Activated T-cell treated with anti-CD3 and anti-CD28 coated beads, Interleukin-2, amount 50 U/mL, for 48 hours (primary cell): ENCODE data around the gene CNDP1.
"Not testable (repeated sequence)": the region's sequence is repeated elsewhere in the genome, so short reads cannot be mapped to it uniquely, and the experiment has no call there.

Source experiments
- DNase-seq, 2 experiments: peaks; one replicate each; pipeline ENCODE4 v3.0.0-alpha.2; 2020

CNDP1 gene

DNA sequence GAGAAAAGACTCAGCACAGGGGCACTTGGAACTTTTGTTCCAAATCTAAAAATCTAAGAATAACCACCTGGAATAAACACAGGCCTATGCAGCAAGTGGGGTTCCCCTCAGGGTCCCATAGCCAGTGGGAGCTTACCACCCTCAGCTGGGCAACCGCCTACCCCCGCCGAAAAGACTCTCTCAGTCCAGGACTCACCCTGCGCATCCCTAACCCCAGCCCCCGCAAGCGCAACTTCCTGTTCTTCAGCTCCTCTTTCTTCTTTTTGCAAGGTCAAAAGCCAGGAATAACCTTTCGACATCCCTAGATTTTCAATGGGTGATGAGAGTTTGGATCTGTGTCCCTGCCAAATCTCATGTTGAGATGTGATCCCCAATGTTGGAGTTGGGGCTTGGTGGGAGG is 13.6 kb downstream of the CNDP1 start:
- no peak for DNase-seq

GRCh38 chr18:74549591-74550104 is 15.3 kb downstream of the CNDP1 start:
- DNase-seq = no peak

DNA sequence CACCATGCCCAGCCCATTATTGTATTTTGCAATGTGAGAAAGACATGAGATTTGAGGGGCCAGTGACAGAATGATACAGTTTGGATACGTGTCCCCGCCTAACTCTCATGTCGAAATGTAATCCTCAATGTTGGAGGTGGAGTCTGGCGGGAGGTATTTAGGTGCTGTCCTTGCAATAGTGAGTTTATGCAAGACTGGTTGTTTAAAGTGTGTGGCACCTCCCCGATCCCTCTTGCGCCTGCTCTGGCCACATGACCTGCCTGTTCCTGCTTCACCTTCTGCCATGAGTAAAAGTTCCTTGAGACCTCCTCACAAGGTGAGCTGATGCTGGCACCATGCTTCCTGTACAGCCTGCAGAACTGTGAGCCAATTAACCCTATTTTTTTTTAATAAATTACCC is 16.6 kb downstream of the CNDP1 start:
- no peak for DNase-seq

- no peak for DNase-seq
Measured at GRCh38 chr18:74551452-74551851, 17.2 kb downstream of the CNDP1 start.

- DNase-seq = peak; percentile 80 to 84
Measured at GRCh38 chr18:74551936-74552555, 17.7 kb downstream of the CNDP1 start.

DNA sequence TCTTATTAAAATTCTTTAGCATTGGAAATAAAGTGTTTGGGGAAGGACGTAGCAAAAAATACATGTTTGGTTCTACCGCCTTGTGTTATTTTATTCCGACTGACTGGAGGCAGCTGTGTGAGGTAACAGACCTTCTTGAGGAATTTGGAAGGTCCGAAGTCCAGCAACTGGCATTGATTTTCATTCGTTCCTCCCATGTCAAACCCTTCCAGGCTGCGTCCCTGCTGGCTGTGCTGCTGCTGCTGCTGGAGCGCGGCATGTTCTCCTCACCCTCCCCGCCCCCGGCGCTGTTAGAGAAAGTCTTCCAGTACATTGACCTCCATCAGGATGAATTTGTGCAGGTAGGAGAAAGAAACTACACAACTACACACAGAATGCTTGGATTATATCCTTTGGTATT is 21.8 kb downstream of the CNDP1 start:
- DNase-seq = no peak

DNA sequence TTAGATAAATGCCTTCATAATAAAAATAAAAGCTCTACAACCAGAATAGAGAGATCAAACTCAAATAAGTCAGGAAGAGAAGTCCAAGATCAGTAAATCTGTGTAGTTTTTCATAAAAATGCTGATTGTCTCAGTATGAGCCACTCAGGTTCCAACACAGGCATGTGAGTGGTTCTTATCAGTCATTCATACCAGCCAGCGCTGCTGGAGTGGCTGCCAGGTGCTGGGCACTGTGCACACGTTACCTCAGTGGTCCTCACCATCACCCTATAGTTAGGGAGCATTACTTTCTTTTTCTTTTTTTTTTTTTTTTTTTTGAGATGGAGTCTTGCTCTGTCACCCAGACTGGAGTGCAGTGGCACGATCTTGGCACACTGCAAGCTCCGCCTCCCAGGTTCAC is 23.8 kb downstream of the CNDP1 start:
- no peak for DNase-seq

DNA sequence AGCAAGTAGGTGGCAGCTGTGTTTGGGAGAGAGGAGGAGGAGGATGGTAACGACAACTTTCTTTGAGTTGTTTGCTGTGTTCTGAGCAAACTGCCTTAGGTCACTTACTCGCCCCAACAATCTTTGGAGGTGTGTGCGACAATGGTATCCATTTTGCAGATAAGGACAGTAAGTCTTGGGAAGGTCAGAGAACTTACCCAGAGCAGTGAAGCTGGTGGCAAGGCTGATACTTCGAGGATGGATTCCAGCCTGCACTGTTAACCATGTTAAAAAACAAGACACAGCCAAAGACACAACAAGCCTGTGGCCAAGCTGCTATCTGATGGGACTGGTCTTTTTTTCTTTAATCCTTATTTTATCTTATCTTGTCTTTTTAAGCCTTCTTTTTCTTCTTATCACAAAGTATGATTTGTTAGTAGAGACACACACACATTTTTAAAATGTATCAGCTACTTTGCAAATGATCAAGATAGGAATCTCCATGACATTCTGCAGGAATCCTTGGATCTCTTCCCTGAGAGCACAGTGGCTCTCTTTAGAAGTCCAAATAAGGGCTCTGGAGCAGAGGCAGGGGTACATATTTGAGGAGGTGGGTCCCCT is 27.9 kb downstream of the CNDP1 start:
- no peak for DNase-seq

DNA sequence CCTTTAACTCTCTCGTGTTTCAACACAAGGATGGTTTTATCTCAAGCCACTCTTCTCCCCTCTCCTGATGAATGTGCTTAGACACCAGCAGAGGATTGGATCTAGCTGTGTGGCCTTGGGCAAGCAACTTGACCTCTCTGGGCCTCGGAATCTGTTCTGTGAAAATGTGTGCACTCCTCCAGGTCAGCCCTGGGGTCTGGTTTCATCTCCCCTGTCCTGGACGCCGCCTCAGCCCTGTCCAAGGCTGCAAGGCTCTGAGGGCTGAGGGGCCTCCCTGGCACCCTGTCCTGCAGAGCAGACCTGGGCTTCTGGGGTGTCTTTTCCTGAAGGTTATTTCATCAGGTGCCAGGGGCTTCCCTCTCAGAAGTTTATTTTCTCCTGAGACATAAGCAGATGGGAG is 28.5 kb downstream of the CNDP1 start:
- DNase-seq = no peak

DNA sequence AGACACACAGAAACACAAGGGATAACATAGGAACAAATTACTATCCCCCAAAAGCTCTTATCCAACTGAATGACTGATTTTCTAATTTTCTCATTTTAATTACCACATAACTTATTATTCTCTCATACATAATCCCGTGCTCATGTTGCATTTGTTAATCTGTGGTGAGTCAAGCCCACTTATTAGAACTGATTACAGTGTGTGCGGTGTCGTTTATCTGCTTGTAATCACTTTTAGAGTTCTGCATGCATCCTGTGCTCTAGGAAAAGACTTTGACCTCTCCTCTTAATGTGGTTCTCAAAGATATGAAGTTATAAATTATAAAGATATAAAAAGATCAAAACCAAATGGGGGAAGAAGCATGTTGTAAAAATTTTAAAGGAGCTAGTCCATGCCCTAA is 29.7 kb downstream of the CNDP1 start:
- DNase-seq = no peak

DNA sequence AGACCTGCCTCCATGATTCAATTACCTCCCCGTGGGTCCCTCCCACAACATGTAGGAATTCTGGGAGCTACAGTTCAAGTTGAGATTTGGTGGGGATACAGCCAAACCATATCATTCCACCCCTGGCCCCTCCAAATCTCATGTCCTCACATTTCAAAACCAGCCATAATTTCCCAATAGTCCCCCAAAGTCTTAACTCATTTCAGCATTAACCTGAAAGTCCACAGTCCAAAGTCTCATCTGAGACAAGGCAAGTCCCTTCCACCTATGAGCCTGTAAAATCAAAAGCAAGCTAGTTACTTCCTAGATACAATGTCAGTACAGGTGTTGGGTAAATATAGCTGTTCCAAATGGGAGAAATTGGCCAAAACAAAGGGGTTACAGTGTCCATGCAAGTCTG is 30.9 kb downstream of the CNDP1 start:
- DNase-seq = not testable (repeated sequence)

GRCh38 chr18:74565993-74566392 is 31.7 kb downstream of the CNDP1 start:
- not testable (repeated sequence) for DNase-seq

GRCh38 chr18:74567822-74568221 is 33.5 kb downstream of the CNDP1 start:
- no peak for DNase-seq

DNA sequence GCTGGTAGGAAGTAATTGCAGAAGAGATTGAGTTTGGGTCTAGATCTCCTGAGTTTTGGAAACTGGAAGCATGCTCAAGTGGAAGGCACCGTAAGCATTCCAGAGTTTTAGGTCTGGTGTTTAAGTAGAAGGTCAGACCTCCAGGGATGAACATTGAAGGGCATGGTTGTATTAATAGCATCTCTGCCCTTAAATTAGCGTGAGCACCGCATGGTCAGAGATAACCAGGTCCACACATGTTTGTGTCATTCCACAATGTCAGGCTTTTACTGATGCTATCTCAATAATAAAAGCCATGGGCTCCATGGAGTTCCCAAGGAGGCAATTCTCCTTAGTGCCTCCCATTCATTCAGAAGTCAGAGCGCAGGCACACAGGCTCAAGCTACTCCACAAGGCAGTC is 35.1 kb downstream of the CNDP1 start:
- DNase-seq = no peak

GRCh38 chr18:74570266-74570665 is 36.0 kb downstream of the CNDP1 start:
- DNase-seq = no peak

GRCh38 chr18:74571895-74572680 is 37.8 kb downstream of the CNDP1 start:
- DNase-seq = no peak

- DNase-seq = no peak
Measured at GRCh38 chr18:74573053-74573452, 38.8 kb downstream of the CNDP1 start.

DNA sequence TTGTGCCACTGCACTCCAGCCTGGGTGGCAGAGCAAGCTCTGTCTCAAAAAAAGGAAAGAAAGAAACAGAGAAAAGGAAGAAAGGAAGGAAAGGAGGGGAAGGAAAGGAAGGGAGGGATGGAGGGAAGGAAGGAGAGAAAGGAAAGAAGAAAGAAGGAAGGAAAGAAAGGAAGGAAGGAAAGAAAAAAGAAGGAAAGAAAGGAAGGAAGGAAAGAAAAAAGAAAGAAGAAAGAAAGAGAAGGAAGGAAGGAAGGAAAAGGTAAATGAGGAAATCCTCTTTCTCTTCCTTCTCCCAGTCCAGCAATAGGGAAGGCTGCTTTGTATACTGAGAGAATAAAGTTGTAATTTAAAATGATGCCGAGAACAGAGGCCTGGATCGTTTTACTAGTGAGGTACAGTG is 40.6 kb downstream of the CNDP1 start:
- no peak for DNase-seq

GRCh38 chr18:74577019-74577418 is 42.7 kb downstream of the CNDP1 start:
- DNase-seq = no peak

GRCh38 chr18:74579496-74580065 is 45.3 kb downstream of the CNDP1 start:
- DNase-seq = no peak

DNA sequence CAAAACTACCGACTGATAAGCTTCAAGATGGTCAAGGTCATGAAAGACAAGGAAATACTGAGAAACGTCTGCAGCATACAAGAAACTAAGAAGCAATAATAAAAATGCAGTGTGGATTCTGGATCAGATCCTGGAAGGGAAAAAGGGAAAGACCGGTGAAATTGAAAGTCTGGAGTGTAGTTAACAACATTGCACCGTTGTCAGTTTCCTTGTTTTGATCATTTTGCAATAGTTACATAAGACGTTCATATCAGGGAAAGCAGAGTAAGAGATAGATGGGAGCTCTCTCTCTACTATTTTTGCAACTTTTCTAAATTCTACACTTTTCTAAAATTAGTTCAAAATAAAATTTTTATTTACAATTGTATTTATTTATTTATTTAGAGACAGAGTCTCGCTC is 48.3 kb downstream of the CNDP1 start:
- no peak for DNase-seq

DNA sequence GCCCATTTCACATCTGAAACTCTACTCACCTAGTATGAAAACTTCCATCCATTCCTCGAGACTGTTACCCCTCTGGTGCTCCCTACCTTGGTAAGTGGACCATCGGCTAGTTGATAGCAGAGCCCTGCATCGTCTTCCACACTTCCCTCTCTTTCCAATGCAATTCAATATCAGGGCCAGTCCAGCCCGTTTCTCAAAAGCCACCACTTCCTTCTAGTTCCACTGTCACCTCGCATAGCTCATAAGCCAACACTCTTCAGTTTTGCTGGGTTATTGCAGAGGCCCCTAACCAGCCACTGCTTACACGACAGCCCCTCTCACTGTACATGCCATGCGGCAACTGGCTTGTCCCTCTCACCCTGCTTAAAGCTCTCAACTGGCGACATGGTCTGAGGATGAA is 53.1 kb downstream of the CNDP1 start:
- no peak for DNase-seq

- no peak for DNase-seq
Measured at GRCh38 chr18:74589021-74589420, 54.7 kb downstream of the CNDP1 start.

- no peak for DNase-seq
Measured at GRCh38 chr18:74589811-74590210, 55.5 kb downstream of the CNDP1 start.
